ENCODE measurements around the gene MCF2L2.
"Not testable (repeated sequence)": the region's sequence is repeated elsewhere in the genome, so short reads cannot be mapped to it uniquely, and the experiment has no call there.

MCF2L2 gene

GRCh38 chr3:183428447-183429211 lies at the start of gene MCF2L2:
MCF2L2 (minus strand) TSS chr3:183428619; CDS start chr3:183427977, 642 bp downstream.
- peak; percentile 17 for DNase-seq

GRCh38 chr3:183477801-183478456 lies 49.5 kb upstream of the MCF2L2 start:
- peak; percentile 86 for DNase-seq

- DNase-seq = not testable (repeated sequence)
These were observed 47.3 kb upstream of the MCF2L2 start for GRCh38 chr3:183475764-183476162.

- DNase-seq = no peak
These were observed 46.8 kb upstream of the MCF2L2 start for GRCh38 chr3:183475016-183475763.

GRCh38 chr3:183473969-183474368 lies 45.5 kb upstream of the MCF2L2 start:
- no peak for DNase-seq

- DNase-seq = no peak
These were observed 43.7 kb upstream of the MCF2L2 start for GRCh38 chr3:183472155-183472554.

- DNase-seq = no peak
These were observed 40.0 kb upstream of the MCF2L2 start for GRCh38 chr3:183468424-183468823.

- no peak for DNase-seq
These were observed 38.2 kb upstream of the MCF2L2 start for GRCh38 chr3:183466575-183466974.

- not testable (repeated sequence) for DNase-seq
These were observed 37.3 kb upstream of the MCF2L2 start for GRCh38 chr3:183465710-183466109.

GRCh38 chr3:183464480-183464879 lies 36.1 kb upstream of the MCF2L2 start:
- no peak for DNase-seq

GRCh38 chr3:183460081-183461055 lies 31.9 kb upstream of the MCF2L2 start:
- DNase-seq = no peak

- DNase-seq = no peak
These were observed 26.7 kb upstream of the MCF2L2 start for GRCh38 chr3:183455089-183455488.

- DNase-seq = no peak
These were observed 25.6 kb upstream of the MCF2L2 start for GRCh38 chr3:183454064-183454463.

GRCh38 chr3:183449791-183450190 lies 21.4 kb upstream of the MCF2L2 start:
- no peak for DNase-seq

GRCh38 chr3:183449391-183449790 lies 21.0 kb upstream of the MCF2L2 start:
- no peak for DNase-seq

GRCh38 chr3:183448369-183449128 lies 20.1 kb upstream of the MCF2L2 start:
- no peak for DNase-seq

GRCh38 chr3:183447206-183448001 lies 19.0 kb upstream of the MCF2L2 start:
- DNase-seq = peak; percentile 95

GRCh38 chr3:183446838-183447205 lies 18.4 kb upstream of the MCF2L2 start:
- no peak for DNase-seq

- DNase-seq = no peak
These were observed 16.3 kb upstream of the MCF2L2 start for GRCh38 chr3:183444748-183445147.
